HEK293 (cell line): ENCODE measurements around the gene PRICKLE1.

ENCODE experiments used
- HOXA7 ChIP-seq: sonication (generic); formaldehyde crosslinking; IDR thresholded peaks from 2 replicates; pipeline ENCODE4 v1.8.1; 2022; ENCODE audit warnings: missing genetic modification reagents, borderline replicate concordance
- KLF1 ChIP-seq: fragments of 450-650 bp; formaldehyde crosslinking; IDR thresholded peaks from 2 replicates; pipeline ENCODE4 v1.5.1; 2016; ENCODE audit warnings: missing biosample characterization, missing genetic modification characterization
- ZNF274 ChIP-seq, 2 experiments: fragments of 200-500 bp in 1 of 2; fragments of 450-650 bp in 1 of 2; sonication (Bioruptor generic) in 1 of 2; formaldehyde crosslinking in 1 of 2; IDR thresholded peaks; 2 replicates each; pipeline versions ENCODE4 v1.5.1 to v1.6.1; 2014 to 2016; ENCODE audit warnings: borderline replicate concordance in 1 of 2, inconsistent platforms in 1 of 2, low read length in 1 of 2, missing biosample characterization in 1 of 2, missing genetic modification characterization in 1 of 2
- TF ChIP-seq, protein P1 (sequence below): fragments of 450-650 bp; formaldehyde crosslinking; IDR thresholded peaks from 2 replicates; pipeline ENCODE4 v1.5.1; 2016; ENCODE audit warnings: missing biosample characterization, missing genetic modification characterization

DNA sequence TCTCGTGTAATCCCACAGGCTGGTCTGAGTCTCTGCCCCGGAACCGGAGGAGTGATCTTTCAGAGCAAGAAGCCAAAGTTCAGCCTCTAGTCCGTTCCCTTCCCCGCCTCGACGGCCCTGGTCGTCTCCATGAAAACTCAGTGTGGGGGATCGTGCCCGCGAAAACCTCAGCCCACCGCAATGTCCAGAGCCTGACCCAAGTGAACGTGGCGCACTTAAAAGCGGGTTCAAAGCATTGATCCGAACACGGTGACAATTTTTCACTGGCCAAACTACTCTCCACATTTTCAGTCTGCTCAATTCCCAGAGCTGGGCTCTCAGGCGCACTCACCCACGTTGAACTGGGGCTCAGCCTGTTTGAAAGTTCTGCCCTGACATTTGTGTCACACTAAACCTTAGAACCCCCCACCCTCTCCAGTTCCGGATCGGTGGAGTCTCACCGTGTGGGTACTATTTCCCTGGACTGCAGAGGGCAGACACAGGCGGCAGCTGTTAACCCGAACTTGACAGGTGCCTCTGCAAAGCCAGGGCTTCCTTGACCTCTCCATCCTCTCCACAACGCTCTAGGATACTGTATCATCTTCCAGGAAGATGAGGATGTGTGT is 886 bp upstream of the PRICKLE1 start:
- TF ChIP-seq HOXA7 (CRISPR knock-in tag) (no peak), ZNF274 (IDR thresholded peaks at IDR 0.05; ENCODE audit: low read length) (no peak), ZNF274 (tag by site-specific recombination; IDR thresholded peaks at IDR 0.05; ENCODE audit: borderline replicate concordance) (no peak), KLF1 (tag by site-specific recombination) (no peak)
- TF ChIP-seq, protein P1, sequence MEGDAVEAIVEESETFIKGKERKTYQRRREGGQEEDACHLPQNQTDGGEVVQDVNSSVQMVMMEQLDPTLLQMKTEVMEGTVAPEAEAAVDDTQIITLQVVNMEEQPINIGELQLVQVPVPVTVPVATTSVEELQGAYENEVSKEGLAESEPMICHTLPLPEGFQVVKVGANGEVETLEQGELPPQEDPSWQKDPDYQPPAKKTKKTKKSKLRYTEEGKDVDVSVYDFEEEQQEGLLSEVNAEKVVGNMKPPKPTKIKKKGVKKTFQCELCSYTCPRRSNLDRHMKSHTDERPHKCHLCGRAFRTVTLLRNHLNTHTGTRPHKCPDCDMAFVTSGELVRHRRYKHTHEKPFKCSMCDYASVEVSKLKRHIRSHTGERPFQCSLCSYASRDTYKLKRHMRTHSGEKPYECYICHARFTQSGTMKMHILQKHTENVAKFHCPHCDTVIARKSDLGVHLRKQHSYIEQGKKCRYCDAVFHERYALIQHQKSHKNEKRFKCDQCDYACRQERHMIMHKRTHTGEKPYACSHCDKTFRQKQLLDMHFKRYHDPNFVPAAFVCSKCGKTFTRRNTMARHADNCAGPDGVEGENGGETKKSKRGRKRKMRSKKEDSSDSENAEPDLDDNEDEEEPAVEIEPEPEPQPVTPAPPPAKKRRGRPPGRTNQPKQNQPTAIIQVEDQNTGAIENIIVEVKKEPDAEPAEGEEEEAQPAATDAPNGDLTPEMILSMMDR (tag by site-specific recombination), result 0 out of 2 replicates have a peak, but pooled peaks have one; percentile 15
